ENCODE measurements around the gene CACNA2D3. TPM values are rescaled to one million over a fixed set of nuclear protein-coding genes. Genes with fewer than 3 reads are reported as not detected.

CACNA2D3 gene
- polyA plus RNA-seq, 1 donor from 2014 or later: 26.2 TPM

DNA sequence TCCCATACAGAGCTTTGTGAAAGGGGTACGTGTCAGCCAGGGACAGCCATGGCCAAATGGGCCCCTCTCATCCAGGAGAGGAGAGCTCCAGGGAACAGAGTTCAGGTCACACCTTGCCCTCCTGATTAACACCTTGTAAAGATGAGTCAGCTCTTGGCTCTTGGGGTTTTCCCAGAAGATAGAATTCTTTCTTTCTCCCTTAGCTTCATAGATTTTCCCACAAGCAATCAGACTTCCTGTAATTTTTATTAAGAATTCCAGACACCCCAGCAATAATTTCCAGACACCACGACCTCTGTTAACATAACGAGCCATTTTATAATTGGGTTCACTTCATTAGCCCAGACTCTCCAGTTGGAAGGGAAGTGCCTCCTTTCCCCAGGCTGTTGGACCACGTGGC lies 719.1 kb downstream of the CACNA2D3 start:
- H3F3A ChIP-seq (ENCODE audit: insufficient read depth, low read length, poor library complexity, severe bottlenecking): peaks cover 2% of the 10 kb centered on the region
- no peak overlapping the region for H3K4me2 ChIP-seq (ENCODE audit: low read length)
- H3K27ac ChIP-seq (ENCODE audit: low read length): no peak overlapping the region
- H2AFZ ChIP-seq (ENCODE audit: low read depth, low read length): no peak overlapping the region
- H3K79me2 ChIP-seq (replicated peaks; ENCODE audit: insufficient read depth, low read length): no peaks in the 10 kb centered on the region
- no peaks in the 10 kb centered on the region for H3K36me3 ChIP-seq (ENCODE audit: insufficient read depth, low read length)
- no peaks in the 10 kb centered on the region for H3K9me3 ChIP-seq (ENCODE audit: low read length)
- H3K27me3 ChIP-seq (ENCODE audit: insufficient read depth, low read depth, low read length): peaks cover 3% of the 10 kb centered on the region
- H3K9me2 ChIP-seq (ENCODE audit: insufficient read depth, low read length): no peaks in the 10 kb centered on the region
- TF ChIP-seq CTCF (IDR thresholded peaks at IDR 0.05; ENCODE audit: poor library complexity, severe bottlenecking) (no peak), MXI1 (conservative IDR thresholded peaks at IDR 0.05; ENCODE audit: poor library complexity, severe bottlenecking) (no peak), SMC3 (conservative IDR thresholded peaks at IDR 0.05; ENCODE audit: poor library complexity) (no peak), POLR2AphosphoS5 (IDR thresholded peaks at IDR 0.05) (no peak), EP300 (conservative IDR thresholded peaks at IDR 0.05; ENCODE audit: poor library complexity, severe bottlenecking) (no peak), EZH2 (IDR thresholded peaks at IDR 0.05; ENCODE audit: borderline replicate concordance, insufficient read depth, low read length, poor library complexity, severe bottlenecking) (no peak), TAF1 (IDR thresholded peaks at IDR 0.05; ENCODE audit: low read depth) (no peak), RAD21 (conservative IDR thresholded peaks at IDR 0.05) (no peak)
- TF ChIP-seq, protein P1, sequence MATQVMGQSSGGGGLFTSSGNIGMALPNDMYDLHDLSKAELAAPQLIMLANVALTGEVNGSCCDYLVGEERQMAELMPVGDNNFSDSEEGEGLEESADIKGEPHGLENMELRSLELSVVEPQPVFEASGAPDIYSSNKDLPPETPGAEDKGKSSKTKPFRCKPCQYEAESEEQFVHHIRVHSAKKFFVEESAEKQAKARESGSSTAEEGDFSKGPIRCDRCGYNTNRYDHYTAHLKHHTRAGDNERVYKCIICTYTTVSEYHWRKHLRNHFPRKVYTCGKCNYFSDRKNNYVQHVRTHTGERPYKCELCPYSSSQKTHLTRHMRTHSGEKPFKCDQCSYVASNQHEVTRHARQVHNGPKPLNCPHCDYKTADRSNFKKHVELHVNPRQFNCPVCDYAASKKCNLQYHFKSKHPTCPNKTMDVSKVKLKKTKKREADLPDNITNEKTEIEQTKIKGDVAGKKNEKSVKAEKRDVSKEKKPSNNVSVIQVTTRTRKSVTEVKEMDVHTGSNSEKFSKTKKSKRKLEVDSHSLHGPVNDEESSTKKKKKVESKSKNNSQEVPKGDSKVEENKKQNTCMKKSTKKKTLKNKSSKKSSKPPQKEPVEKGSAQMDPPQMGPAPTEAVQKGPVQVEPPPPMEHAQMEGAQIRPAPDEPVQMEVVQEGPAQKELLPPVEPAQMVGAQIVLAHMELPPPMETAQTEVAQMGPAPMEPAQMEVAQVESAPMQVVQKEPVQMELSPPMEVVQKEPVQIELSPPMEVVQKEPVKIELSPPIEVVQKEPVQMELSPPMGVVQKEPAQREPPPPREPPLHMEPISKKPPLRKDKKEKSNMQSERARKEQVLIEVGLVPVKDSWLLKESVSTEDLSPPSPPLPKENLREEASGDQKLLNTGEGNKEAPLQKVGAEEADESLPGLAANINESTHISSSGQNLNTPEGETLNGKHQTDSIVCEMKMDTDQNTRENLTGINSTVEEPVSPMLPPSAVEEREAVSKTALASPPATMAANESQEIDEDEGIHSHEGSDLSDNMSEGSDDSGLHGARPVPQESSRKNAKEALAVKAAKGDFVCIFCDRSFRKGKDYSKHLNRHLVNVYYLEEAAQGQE (IDR thresholded peaks at IDR 0.05; ENCODE audit: borderline replicate concordance): no peak
- H4K20me1 ChIP-seq (ENCODE audit: insufficient read depth): no peaks in the 10 kb centered on the region
- H3K9ac ChIP-seq (ENCODE audit: low read length): no peak overlapping the region
- H3K4me3 ChIP-seq (ENCODE audit: low read length): no peak overlapping the region

DNA sequence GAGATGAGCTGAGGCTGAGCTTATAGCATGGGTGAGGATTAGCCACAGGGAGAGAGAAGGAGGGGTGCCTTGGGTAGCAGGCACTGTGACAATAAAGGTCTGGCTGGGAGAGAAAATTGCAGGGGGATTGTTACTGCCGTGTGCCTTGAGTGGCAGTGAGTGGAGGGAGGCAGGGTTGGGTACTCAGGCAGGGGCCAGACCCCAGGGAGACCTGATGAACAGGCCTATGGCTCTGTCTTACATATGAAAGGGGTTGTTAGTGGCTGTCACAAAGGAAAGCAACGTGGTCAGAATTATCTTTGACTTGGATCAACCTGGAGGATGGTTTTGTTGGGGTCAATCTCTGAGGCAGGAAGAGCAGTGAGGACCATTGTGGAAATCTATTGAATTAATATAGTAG lies 721.0 kb downstream of the CACNA2D3 start:
- no peaks in the 10 kb centered on the region for H3K9me3 ChIP-seq (ENCODE audit: low read length)
- H2AFZ ChIP-seq (ENCODE audit: low read depth, low read length): no peak overlapping the region
- H4K20me1 ChIP-seq (ENCODE audit: insufficient read depth): no peaks in the 10 kb centered on the region
- H3K9ac ChIP-seq (ENCODE audit: low read length): no peak overlapping the region
- no peak overlapping the region for H3K4me2 ChIP-seq (ENCODE audit: low read length)
- no peak overlapping the region for H3K27ac ChIP-seq (ENCODE audit: low read length)
- peaks cover 3% of the 10 kb centered on the region for H3K27me3 ChIP-seq (ENCODE audit: insufficient read depth, low read depth, low read length)
- TF ChIP-seq, protein P1 (IDR thresholded peaks at IDR 0.05; ENCODE audit: borderline replicate concordance): no peak
- TF ChIP-seq MXI1 (conservative IDR thresholded peaks at IDR 0.05; ENCODE audit: poor library complexity, severe bottlenecking): no peak
- no peak for TF ChIP-seq POLR2AphosphoS5 (IDR thresholded peaks at IDR 0.05)
- TF ChIP-seq RAD21 (conservative IDR thresholded peaks at IDR 0.05): no peak
- TF ChIP-seq SMC3 (conservative IDR thresholded peaks at IDR 0.05; ENCODE audit: poor library complexity): no peak
- TF ChIP-seq EP300 (conservative IDR thresholded peaks at IDR 0.05; ENCODE audit: poor library complexity, severe bottlenecking): no peak
- TF ChIP-seq CTCF (IDR thresholded peaks at IDR 0.05; ENCODE audit: poor library complexity, severe bottlenecking): no peak
- TF ChIP-seq EZH2 (IDR thresholded peaks at IDR 0.05; ENCODE audit: borderline replicate concordance, insufficient read depth, low read length, poor library complexity, severe bottlenecking): no peak
- TF ChIP-seq TAF1 (IDR thresholded peaks at IDR 0.05; ENCODE audit: low read depth): no peak
- H3K4me3 ChIP-seq (ENCODE audit: low read length): no peak overlapping the region
- H3K36me3 ChIP-seq (ENCODE audit: insufficient read depth, low read length): no peaks in the 10 kb centered on the region
- H3K9me2 ChIP-seq (ENCODE audit: insufficient read depth, low read length): no peaks in the 10 kb centered on the region
- H3F3A ChIP-seq (ENCODE audit: insufficient read depth, low read length, poor library complexity, severe bottlenecking): peaks cover 2% of the 10 kb centered on the region
- no peaks in the 10 kb centered on the region for H3K79me2 ChIP-seq (replicated peaks; ENCODE audit: insufficient read depth, low read length)

All from neural cell (in vitro differentiated cells).